NCI-H524 (cell line): Measurements from ENCODE around the gene BRD2.

Experiments used
- DNase-seq, 2 experiments: peaks; one replicate each; lab custom pipeline; 2025; lab: John Stamatoyannopoulos, UW

BRD2 gene

DNA sequence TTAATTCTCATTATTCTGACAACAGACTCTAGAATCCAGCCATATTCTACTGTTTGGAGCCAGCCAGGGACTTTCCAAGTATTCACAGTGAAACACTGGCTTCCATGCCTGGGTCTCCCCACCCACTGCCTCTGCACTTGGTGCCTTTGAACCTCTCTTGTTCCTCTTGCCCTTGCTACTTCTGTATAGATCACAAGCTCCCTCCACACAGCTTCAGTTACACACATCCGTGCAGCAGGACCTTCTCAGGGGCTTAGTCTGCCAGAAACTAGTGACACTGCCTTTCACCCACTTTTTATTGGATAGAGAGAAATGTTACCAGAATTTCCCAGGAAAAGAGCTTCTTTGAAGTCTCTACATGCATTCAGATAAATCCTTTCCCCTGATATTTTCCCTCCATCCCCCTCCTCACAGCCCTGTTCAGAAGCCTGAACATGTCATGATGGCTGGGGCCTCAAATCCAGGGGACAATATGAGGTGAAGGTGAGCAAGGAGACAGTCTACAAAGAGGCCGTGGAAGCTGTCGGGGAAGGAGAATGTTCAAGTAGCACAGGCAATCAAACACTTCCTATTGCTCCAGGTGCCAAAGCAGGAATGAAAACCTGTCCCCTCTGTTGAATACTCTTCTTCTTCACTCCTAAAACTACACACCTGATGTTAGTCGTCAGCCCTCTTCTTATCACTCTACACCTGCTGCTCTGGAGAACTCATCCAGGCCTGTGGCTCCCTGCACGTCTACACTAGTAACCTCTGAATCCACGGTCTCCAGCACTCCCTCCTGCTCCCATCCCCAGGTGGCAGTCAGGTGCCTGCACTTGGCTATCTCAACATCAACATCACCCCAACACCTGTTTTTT lies 61.2 kb downstream of the BRD2 start:
- no peak for DNase-seq

DNA sequence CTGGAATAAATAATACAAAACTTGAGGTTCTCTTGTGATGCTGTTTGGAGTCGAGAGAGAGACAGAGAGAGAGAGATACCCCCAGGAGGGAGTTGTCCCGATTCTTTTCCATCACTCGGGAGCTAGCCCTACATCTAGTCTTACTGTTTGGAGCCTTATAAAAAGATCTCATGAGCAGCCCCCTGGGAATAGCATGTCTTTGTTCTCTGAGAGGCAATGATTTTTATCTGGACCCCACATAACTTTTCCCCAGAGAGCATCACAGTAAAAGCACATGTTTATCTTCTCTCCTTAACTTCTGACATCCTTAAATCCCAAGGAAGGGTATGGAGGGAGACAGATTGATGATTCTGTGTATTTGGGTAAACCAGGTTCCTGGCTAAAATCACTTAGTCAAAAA lies 61.9 kb downstream of the BRD2 start:
- no peak for DNase-seq
